ENCODE results near the gene RELL2. TPM values are rescaled to one million over a fixed set of nuclear protein-coding genes. Genes with fewer than 3 reads are reported as not detected.

RELL2 gene
- total RNA-seq, 4 donors from 2014 or later, result 8.0 to 13.2 (median 10.6) TPM

DNA sequence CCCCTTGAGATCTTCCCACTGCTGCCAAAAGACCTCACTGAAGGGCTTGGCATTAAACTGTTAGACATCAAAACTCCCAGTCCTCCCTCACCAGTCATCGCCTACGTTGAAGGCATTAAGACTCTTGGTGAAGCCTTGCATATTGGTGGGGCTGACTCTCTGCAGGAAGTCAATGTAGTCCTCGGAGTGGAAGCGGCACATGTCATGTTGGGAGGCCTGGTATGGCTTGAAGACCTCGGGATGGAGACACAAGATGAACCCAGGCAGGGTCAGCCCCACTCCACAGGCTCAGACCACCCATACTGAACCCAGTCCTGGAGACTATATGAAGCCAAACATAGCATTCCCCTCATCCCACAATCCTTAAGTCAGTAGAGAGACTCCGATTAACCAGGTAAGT, 2.1 kb upstream of the RELL2 start:
- H3K4me1 ChIP-seq, result peaks cover 0 to 15% (median 8%) of the 10 kb centered on the region in 4 donors
- no peaks in the 10 kb centered on the region for H3K27me3 ChIP-seq
- H3K27ac ChIP-seq, result no peak overlapping the region
- peaks cover 0 to 4% (median 0%) of the 10 kb centered on the region in 3 donors for H3K36me3 ChIP-seq
- H3K9me3 ChIP-seq, result no peaks in the 10 kb centered on the region
- no peak overlapping the region for H3K4me3 ChIP-seq
- TF ChIP-seq, protein P1, sequence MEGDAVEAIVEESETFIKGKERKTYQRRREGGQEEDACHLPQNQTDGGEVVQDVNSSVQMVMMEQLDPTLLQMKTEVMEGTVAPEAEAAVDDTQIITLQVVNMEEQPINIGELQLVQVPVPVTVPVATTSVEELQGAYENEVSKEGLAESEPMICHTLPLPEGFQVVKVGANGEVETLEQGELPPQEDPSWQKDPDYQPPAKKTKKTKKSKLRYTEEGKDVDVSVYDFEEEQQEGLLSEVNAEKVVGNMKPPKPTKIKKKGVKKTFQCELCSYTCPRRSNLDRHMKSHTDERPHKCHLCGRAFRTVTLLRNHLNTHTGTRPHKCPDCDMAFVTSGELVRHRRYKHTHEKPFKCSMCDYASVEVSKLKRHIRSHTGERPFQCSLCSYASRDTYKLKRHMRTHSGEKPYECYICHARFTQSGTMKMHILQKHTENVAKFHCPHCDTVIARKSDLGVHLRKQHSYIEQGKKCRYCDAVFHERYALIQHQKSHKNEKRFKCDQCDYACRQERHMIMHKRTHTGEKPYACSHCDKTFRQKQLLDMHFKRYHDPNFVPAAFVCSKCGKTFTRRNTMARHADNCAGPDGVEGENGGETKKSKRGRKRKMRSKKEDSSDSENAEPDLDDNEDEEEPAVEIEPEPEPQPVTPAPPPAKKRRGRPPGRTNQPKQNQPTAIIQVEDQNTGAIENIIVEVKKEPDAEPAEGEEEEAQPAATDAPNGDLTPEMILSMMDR (IDR thresholded peaks at IDR 0.05), result no peak
- TF ChIP-seq POLR2A (IDR thresholded peaks at IDR 0.05), result no peak
- no peak for DNase-seq

DNA sequence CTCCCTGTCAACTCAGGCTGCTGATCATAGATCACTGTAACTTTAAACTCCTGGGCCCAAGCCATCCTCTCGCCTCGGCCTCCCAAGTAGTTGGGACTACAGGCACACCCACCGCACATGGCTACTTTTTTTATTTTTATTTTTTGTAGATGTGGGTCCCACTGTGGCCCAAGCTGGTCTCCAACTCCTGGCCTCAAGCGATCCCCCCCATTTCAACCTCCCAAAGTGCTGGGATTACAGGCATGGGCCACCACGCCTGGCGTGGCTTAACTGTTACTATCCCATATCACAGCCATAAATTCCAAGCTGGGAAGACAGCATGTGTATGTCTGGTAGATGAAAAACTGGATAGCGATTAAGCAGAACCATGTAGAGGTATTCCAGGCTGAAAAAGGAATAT, 1.2 kb upstream of the RELL2 start:
- no peaks in the 10 kb centered on the region for H3K9me3 ChIP-seq
- TF ChIP-seq POLR2A (IDR thresholded peaks at IDR 0.05), result no peak
- TF ChIP-seq, protein P1 (IDR thresholded peaks at IDR 0.05), result no peak
- H3K27me3 ChIP-seq, result no peaks in the 10 kb centered on the region
- H3K36me3 ChIP-seq, result no peaks in the 10 kb centered on the region
- peak overlapping the region; percentile 66 to 91 (median 76) for H3K4me3 ChIP-seq
- H3K27ac ChIP-seq, result peak overlapping the region in 1 of 4 donors; percentile 10
- DNase-seq, result no peak
- peaks cover 0 to 15% (median 8%) of the 10 kb centered on the region in 4 donors for H3K4me1 ChIP-seq

DNA sequence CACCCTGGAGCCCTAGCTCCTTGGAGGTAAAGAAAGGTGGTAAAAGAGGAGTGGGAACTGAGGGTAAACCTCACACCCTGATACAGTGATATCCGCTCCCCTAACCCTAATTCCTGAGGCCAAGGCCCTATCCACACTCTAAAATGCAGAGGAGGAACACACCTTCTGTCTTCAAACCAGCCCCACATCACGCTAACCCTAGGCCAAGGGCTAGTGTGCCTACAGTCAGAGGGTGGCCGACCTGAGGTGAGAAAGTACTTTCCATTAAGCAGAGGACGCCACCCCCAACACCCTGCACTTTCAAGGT, 738 bp upstream of the RELL2 start:
- Histone ChIP-seq H3K27me3 (no peaks in the 10 kb centered on the region), H3K9me3 (no peaks in the 10 kb centered on the region), H3K27ac (peak overlapping the region; percentile 63 to 88 (median 82)), H3K36me3 (no peaks in the 10 kb centered on the region), H3K4me3 (peak overlapping the region; percentile 66 to 91 (median 76)), H3K4me1 (peaks cover 0 to 15% (median 8%) of the 10 kb centered on the region in 4 donors)
- no peak for DNase-seq
- TF ChIP-seq POLR2A (IDR thresholded peaks at IDR 0.05), result no peak
- TF ChIP-seq, protein P1 (IDR thresholded peaks at IDR 0.05), result no peak

DNA sequence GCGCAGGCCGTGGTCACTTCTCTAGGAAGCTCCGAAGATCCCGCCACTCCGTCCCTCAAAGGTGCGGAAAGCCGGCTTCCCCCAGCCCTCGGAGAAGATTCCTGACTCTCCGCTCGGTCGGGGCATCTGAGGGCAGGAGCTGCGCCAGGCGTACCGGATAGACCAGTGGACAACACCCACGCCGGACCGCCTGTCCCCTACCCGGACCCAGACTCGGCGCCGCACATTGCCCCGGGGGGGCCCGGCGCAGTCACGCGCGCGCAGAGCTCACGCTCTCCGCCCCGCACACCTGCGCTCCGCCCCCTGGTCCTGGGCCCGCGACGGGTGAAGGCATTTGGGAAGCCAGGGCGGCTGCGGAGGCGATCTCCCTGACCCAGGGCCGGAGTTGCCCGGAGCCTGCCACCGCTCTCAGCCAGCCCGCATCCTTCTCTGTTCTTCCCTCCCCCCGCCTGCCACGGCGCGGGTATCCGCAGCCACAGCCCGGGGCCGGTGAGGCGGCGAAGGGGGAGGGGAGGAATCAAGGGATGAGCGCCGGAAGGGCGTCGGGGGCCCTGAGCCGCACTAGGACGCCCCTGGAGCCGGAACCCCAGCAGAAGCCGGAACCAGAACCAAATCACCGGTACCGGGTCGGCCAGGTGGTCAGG, 448 bp downstream of the RELL2 start:
- H3K27ac ChIP-seq, result peak overlapping the region; percentile 63 to 88 (median 82)
- H3K27me3 ChIP-seq, result no peaks in the 10 kb centered on the region
- H3K36me3 ChIP-seq, result no peaks in the 10 kb centered on the region
- peaks cover 0 to 15% (median 8%) of the 10 kb centered on the region in 4 donors for H3K4me1 ChIP-seq
- TF ChIP-seq, protein P1 (IDR thresholded peaks at IDR 0.05), result no peak
- TF ChIP-seq POLR2A (IDR thresholded peaks at IDR 0.05), result no peak
- no peaks in the 10 kb centered on the region for H3K9me3 ChIP-seq
- H3K4me3 ChIP-seq, result peak overlapping the region; percentile 66 to 91 (median 76)
- DNase-seq, result peak in 2 of 3 donors; percentile 56 to 70

DNA sequence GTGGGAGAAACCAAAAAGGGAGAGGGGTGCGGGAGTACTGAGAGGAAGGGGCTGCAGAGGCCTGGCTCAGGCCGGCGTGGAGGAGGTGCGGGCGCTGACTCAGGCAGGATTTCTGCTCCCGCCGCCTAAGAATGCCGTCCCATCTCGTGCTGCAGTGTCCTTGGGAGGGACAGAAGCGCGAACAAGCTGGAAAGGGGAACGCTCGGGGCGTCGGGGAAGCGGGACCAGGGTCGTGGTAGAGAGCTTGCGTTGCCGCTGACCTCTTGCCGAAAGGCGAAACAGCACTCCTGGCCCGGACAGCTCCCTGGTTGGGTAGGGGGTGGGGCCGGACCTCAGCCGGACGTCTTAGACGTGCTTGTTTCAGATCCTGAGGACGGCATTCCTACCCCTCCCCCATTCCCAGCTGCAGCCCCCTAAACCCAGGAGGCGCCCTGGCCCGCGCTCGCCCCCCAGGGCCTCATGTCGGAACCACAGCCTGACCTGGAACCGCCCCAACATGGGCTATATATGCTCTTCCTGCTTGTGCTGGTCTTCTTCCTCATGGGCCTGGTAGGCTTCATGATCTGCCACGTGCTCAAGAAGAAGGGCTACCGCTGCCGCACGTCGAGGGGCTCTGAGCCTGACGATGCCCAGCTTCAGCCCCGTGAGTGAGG, 1.1 kb downstream of the RELL2 start:
- TF ChIP-seq, protein P1 (IDR thresholded peaks at IDR 0.05), result peak; percentile 19 to 64 (median 43)
- TF ChIP-seq POLR2A (IDR thresholded peaks at IDR 0.05), result no peak
- H3K4me1 ChIP-seq, result peaks cover 0 to 15% (median 8%) of the 10 kb centered on the region in 4 donors
- H3K4me3 ChIP-seq, result peak overlapping the region; percentile 66 to 91 (median 76)
- H3K27ac ChIP-seq, result peak overlapping the region in 3 of 4 donors; percentile 81 to 88 (median 84)
- peak; percentile 71 to 83 (median 78) for DNase-seq
- peaks cover 0 to 4% (median 0%) of the 10 kb centered on the region in 3 donors for H3K36me3 ChIP-seq
- H3K27me3 ChIP-seq, result no peaks in the 10 kb centered on the region
- no peaks in the 10 kb centered on the region for H3K9me3 ChIP-seq
